DMS153 treated with DMSO at 0.1 percent for 48 hours (cell line): ENCODE results near the gene CACNA1C.

Experiments
- DNase-seq: peaks from one replicate; lab custom pipeline; 2025; ENCODE audit not compliant: unreplicated experiment; lab: John Stamatoyannopoulos, UW

CACNA1C gene

GRCh38 chr12:2291182-2291832 is 238.5 kb downstream of the CACNA1C start:
- peak; percentile 59 for DNase-seq

- no peak for DNase-seq
Observed at GRCh38 chr12:2291947-2292346, 239.2 kb downstream of the CACNA1C start.

GRCh38 chr12:2292560-2292959 is 239.8 kb downstream of the CACNA1C start:
- DNase-seq, result no peak

- no peak for DNase-seq
Observed at GRCh38 chr12:2294651-2295475, 242.1 kb downstream of the CACNA1C start.

- DNase-seq, result no peak
Observed at GRCh38 chr12:2295941-2296461, 243.2 kb downstream of the CACNA1C start.

- DNase-seq, result no peak
Observed at GRCh38 chr12:2297004-2297403, 244.2 kb downstream of the CACNA1C start.

- no peak for DNase-seq
Observed at GRCh38 chr12:2297658-2298057, 244.9 kb downstream of the CACNA1C start.

- DNase-seq, result no peak
Observed at GRCh38 chr12:2298556-2299200, 245.9 kb downstream of the CACNA1C start.

GRCh38 chr12:2299206-2299605 is 246.4 kb downstream of the CACNA1C start:
- peak; percentile 58 for DNase-seq

GRCh38 chr12:2300168-2300567 is 247.4 kb downstream of the CACNA1C start:
- no peak for DNase-seq

GRCh38 chr12:2300886-2301285 is 248.1 kb downstream of the CACNA1C start:
- no peak for DNase-seq

- DNase-seq, result no peak
Observed at GRCh38 chr12:2301531-2302461, 249.0 kb downstream of the CACNA1C start.

- DNase-seq, result no peak
Observed at GRCh38 chr12:2302711-2303580, 250.2 kb downstream of the CACNA1C start.

GRCh38 chr12:2304223-2304622 is 251.4 kb downstream of the CACNA1C start:
- no peak for DNase-seq

GRCh38 chr12:2306012-2306411 is 253.2 kb downstream of the CACNA1C start:
- peak; percentile 42 for DNase-seq

- no peak for DNase-seq
Observed at GRCh38 chr12:2306735-2307134, 253.9 kb downstream of the CACNA1C start.

- DNase-seq, result no peak
Observed at GRCh38 chr12:2307550-2307949, 254.8 kb downstream of the CACNA1C start.

GRCh38 chr12:2309647-2310046 is 256.9 kb downstream of the CACNA1C start:
- DNase-seq, result no peak

GRCh38 chr12:2311020-2311778 is 258.4 kb downstream of the CACNA1C start:
- DNase-seq, result no peak
